Testis (tissue), 3 donors: Measurements from ENCODE around the gene DLEC1. TPM values are rescaled to one million over a fixed set of nuclear protein-coding genes. Genes with fewer than 3 reads are reported as not detected.
A peak's percentile ranks its signal among the peaks of the same experiment; 100 is the strongest.

Source experiments
- DNase-seq: peaks from one replicate; pipeline ENCODE4 v3.0.0-alpha.2; 2019
- H3K27ac ChIP-seq, 2 donors: fragments of 200-600 bp; sonication (generic); one replicate each; pipeline ENCODE4 v1.5.1; 2019
- H3K27me3 ChIP-seq: fragments of 200-600 bp; sonication (generic); one replicate; pipeline ENCODE4 v1.5.1; 2019
- H3K36me3 ChIP-seq: fragments of 200-600 bp; sonication (generic); one replicate; pipeline ENCODE4 v1.5.1; 2017; ENCODE audit warnings: low read depth; ENCODE audit errors: missing control alignments
- H3K4me1 ChIP-seq: fragments of 200-600 bp; sonication (generic); one replicate; pipeline ENCODE4 v1.5.1; 2019
- H3K4me3 ChIP-seq, 2 donors: fragments of 200-600 bp; sonication (generic); one replicate each; pipeline ENCODE4 v1.5.1; 2017 to 2019
- H3K9me3 ChIP-seq: fragments of 200-600 bp; sonication (generic); one replicate; pipeline ENCODE4 v1.5.1; 2017
- POLR2A ChIP-seq: fragments of 450-650 bp; IDR thresholded peaks from one replicate; pipeline ENCODE4 v1.6.1; 2017; ENCODE audit warnings: antibody characterized with exemption, mild to moderate bottlenecking, moderate library complexity
- whole genome bisulfite sequencing, 2 donors: methylation state at CpG; one replicate each; pipeline ENCODE4 v1.1.5; 2018; 5-methylcytosine and 5-hydroxymethylcytosine counted together
- intact Hi-C: fragments of 100-400 bp; cut with DNase I; formaldehyde crosslinking; loops from one replicate; pipeline ENCODE4 v1.15.1; 2023; ENCODE audit warnings: low total_unique reads
- polyA plus RNA-seq: library from polyadenylated mRNA; stranded (reverse); fragments of 350-450 nt; fragmentation: Illumina TruSeq; extraction: RNeasy Lipid Tissue Mini Kit (QIAGEN cat#74804); gene quantifications from one replicate; pipeline ENCODE4 v1.2.3, GENCODE V29; 2014; ENCODE audit warnings: low read depth, low replicate concordance; ENCODE audit not compliant: insufficient read depth
- total RNA-seq, 2 donors: library from RNA; depleted of rRNA; stranded (reverse); fragments of >200 nt; gene quantifications; one replicate each; pipeline ENCODE4 v1.2.3, GENCODE V29; 2016
- TF ChIP-seq, protein P1 (sequence below), 3 experiments: fragments of 450-650 bp in 2 of 3; fragments of 200-600 bp in 1 of 3; sonication (generic) in 1 of 3; IDR thresholded peaks; one replicate each; pipeline ENCODE4 v1.5.1; 2016 to 2019; ENCODE audit warnings: antibody characterized with exemption in 3 of 3, mild to moderate bottlenecking in 2 of 3, moderate library complexity in 1 of 3

The DLEC1 gene
- total and polyA plus RNA-seq, 3 donors from 2014 or later = 32.3 to 40.8 (median 36.9) TPM

GRCh38 chr3:38022301-38022700, 16.7 kb upstream of the DLEC1 start:
- 58 to 71% methylated on average over 3 of the region's 3 CpGs for WGBS, 2 donors
- H3K4me3 ChIP-seq = no peak overlapping the region
- no peaks in the 10 kb centered on the region for H3K9me3 ChIP-seq
- peaks cover 25% of the 10 kb centered on the region for H3K4me1 ChIP-seq
- no peak for DNase-seq
- no peaks in the 10 kb centered on the region for H3K36me3 ChIP-seq
- intact Hi-C loops = no loop called here
- H3K27ac ChIP-seq = no peak overlapping the region
- TF ChIP-seq POLR2A = no peak
- TF ChIP-seq, protein P1, sequence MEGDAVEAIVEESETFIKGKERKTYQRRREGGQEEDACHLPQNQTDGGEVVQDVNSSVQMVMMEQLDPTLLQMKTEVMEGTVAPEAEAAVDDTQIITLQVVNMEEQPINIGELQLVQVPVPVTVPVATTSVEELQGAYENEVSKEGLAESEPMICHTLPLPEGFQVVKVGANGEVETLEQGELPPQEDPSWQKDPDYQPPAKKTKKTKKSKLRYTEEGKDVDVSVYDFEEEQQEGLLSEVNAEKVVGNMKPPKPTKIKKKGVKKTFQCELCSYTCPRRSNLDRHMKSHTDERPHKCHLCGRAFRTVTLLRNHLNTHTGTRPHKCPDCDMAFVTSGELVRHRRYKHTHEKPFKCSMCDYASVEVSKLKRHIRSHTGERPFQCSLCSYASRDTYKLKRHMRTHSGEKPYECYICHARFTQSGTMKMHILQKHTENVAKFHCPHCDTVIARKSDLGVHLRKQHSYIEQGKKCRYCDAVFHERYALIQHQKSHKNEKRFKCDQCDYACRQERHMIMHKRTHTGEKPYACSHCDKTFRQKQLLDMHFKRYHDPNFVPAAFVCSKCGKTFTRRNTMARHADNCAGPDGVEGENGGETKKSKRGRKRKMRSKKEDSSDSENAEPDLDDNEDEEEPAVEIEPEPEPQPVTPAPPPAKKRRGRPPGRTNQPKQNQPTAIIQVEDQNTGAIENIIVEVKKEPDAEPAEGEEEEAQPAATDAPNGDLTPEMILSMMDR (IDR thresholded peaks at IDR 0.05) = no peak
- no peaks in the 10 kb centered on the region for H3K27me3 ChIP-seq

- H3K36me3 ChIP-seq = no peaks in the 10 kb centered on the region
- WGBS, 2 donors = 75 to 79% methylated on average over 5 to 6 of the region's 6 CpGs
- intact Hi-C loops = no loop called here
- peak overlapping the region in 1 of 2 donors; percentile 95 for H3K27ac ChIP-seq
- no peaks in the 10 kb centered on the region for H3K9me3 ChIP-seq
- no peak for DNase-seq
- no peaks in the 10 kb centered on the region for H3K27me3 ChIP-seq
- peaks cover 18% of the 10 kb centered on the region for H3K4me1 ChIP-seq
- H3K4me3 ChIP-seq = no peak overlapping the region
- TF ChIP-seq POLR2A = no peak
- TF ChIP-seq, protein P1 (IDR thresholded peaks at IDR 0.05) = no peak
Observed at GRCh38 chr3:38022896-38023709, 15.9 kb upstream of the DLEC1 start.

DNA sequence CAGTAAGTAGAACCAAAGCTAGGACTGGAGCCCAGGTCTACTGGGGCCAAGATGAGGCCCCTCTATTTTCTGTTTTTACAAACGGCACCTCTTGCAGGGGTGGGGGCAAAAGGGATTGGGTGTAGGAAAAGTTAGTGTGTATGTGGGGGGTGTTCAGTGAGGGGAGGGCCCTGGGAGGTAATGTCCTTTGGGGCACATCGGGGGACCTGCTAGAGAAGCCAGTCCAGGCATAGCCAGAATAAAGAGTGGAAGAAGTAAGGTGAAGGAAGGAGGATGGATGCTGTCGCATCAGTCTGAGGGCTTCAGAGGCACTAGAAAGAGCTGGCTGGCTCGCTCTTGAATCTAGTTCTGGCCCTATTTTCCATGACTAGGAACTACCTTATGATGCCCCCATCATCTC, 12.2 kb upstream of the DLEC1 start:
- WGBS, 2 donors = 86 to 90% methylated on average over 4 of the region's 4 CpGs
- peaks cover 23% of the 10 kb centered on the region for H3K4me1 ChIP-seq
- intact Hi-C loops = no loop called here

DNA sequence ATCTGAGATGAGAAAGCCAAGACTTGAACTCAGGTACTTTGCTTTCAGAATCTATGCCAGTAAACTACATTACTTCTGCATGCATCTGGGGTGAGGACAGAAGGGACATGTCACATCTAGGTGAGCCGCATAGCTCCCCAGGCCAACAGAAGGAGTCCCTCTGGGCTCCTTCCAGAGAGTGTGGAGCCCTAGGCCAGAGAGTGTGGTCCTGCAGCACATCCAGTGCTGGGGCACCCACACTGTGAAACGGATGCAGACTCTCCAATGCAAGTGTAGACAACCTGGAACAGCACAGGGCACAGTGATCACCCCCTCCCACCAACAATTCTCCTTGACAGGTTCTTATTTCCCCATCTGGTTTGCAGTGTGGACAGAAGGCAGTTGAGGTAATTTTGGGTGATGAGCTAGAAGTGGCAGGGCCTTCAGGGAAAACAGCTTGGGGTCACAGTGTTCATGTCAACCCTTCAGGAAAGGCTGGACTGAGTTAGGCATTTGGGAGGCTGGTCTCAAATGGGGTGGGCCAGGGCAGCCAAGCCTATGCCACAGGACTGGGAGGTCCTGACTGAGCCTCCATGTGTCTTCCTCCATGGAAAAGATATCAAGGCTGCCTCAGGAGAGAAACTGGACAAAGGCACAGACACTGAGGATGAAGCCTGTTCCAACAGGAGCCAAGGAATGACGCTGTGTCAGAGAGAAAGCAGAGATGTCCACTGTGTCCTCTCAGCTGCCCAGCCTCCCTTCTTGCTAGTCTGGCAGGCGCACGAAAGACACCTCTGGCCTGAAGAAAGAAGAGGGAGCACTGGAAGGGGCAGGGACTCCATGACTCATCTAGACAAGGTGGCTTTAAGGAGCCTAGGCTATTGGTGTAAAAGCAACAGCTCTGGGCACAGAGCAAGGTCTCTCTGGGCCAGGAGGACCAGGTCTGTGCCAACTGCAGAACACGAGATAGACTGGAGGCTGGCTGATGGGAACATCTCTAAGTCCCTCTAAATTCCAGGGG, 11.2 kb upstream of the DLEC1 start:
- H3K9me3 ChIP-seq = no peaks in the 10 kb centered on the region
- TF ChIP-seq, protein P1 (IDR thresholded peaks at IDR 0.05) = no peak
- H3K36me3 ChIP-seq = no peaks in the 10 kb centered on the region
- H3K4me1 ChIP-seq = peaks cover 23% of the 10 kb centered on the region
- H3K27ac ChIP-seq = peak overlapping the region; percentile 93 to 97
- intact Hi-C loops = no loop called here
- peak overlapping the region in 1 of 2 donors; percentile 86 for H3K4me3 ChIP-seq
- no peak for DNase-seq
- 62 to 87% methylated on average over 4 to 6 of the region's 6 CpGs for WGBS, 2 donors
- no peaks in the 10 kb centered on the region for H3K27me3 ChIP-seq

More for the DNA sequence above, 12.2 kb upstream of the DLEC1 start:
- no peaks in the 10 kb centered on the region for H3K9me3 ChIP-seq
- H3K27ac ChIP-seq = no peak overlapping the region
- no peak for DNase-seq
- no peaks in the 10 kb centered on the region for H3K36me3 ChIP-seq
- no peak for TF ChIP-seq POLR2A
- TF ChIP-seq, protein P1 (IDR thresholded peaks at IDR 0.05) = no peak
- H3K4me3 ChIP-seq = no peak overlapping the region
- H3K27me3 ChIP-seq = no peaks in the 10 kb centered on the region
